Stimulated activated memory B cell treated with anti-CD40 and anti-IgM and Interleukin-4, amounts not matched to agents 10 μg/mL and 1 μg/mL and 100 μg/mL, for 72 hours (primary cell): ENCODE data around the gene ZC3H13.

ENCODE experiments used
- ATAC-seq: fragments of 150-1000 bp; cut with Tn5 transposase; 2 replicates; pipeline ENCODE4 v1.10.0; 2021
- H3K27ac Mint-ChIP-seq: one replicate; pipeline ENCODE4 v1.8.0; 2022; ENCODE audit warnings: mild to moderate bottlenecking, mixed read lengths
- H3K27me3 Mint-ChIP-seq: one replicate; pipeline ENCODE4 v1.8.0; 2022; ENCODE audit warnings: mixed read lengths
- H3K36me3 Mint-ChIP-seq: one replicate; pipeline ENCODE4 v1.8.0; 2022; ENCODE audit warnings: mixed read lengths
- H3K4me1 Mint-ChIP-seq: one replicate; pipeline ENCODE4 v1.8.0; 2022; ENCODE audit warnings: mixed read lengths
- H3K4me3 Mint-ChIP-seq: one replicate; pipeline ENCODE4 v1.8.0; 2022; ENCODE audit warnings: mild to moderate bottlenecking, moderate library complexity, mixed read lengths
- H3K9me3 Mint-ChIP-seq: one replicate; pipeline ENCODE4 v1.8.0; 2022; ENCODE audit warnings: mixed read lengths

ZC3H13 gene

DNA sequence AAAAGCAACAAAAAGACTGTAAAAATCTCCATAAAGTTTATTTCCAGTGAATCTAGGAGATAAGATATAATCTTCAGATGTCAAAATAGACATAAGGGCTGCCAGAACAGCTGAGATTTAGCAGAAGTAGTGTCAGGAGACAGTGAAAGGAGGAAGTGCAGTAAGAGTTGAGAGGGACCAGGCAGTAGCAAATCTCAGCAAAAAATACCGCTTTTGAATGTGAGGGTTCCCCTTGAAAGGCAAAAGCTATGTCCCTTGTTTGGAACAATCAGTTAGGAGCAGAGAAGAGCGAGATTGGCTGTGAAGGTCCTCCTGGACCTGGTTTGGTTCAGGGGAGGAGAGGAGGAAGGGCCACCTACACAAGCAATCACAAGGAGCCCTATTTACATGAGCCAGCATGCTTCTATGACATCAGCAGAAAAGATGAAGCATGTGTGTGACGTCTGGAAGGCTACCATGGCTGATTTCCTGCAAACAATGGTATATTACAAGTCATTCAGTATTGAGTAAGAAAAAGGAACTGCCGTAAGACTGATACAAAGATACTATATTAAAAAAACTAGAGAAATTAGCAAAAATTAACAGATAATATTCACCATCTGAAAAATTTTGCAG, 102.1 kb downstream of the ZC3H13 start:
- Mint-ChIP-seq H3K4me3 (no peak overlapping the region), H3K36me3 (peaks cover 9% of the 10 kb centered on the region), H3K27me3 (no peaks in the 10 kb centered on the region), H3K4me1 (no peaks in the 10 kb centered on the region), H3K27ac (no peak overlapping the region), H3K9me3 (no peaks in the 10 kb centered on the region)
- no peak for ATAC-seq

DNA sequence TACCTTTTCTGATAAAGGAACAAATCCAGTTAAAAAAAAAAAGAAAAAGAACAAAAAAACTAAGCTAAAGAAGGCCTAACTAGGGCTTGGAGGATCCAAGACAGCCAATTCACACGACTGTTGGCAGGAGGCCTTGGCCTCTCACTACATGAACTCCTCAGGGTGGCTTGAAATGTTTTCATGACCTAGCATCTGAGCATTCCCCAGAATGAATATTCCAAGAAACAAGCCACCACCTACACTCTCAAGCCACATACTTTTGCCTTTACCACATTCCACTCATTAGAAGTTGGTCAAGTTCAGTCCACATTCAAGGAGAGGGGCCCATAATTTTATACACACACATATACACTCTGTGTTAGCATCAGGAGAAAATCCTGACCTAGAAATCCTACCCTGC, 103.4 kb downstream of the ZC3H13 start:
- H3K36me3 Mint-ChIP-seq: peaks cover 5% of the 10 kb centered on the region
- H3K4me3 Mint-ChIP-seq: no peak overlapping the region
- ATAC-seq: no peak
- no peaks in the 10 kb centered on the region for H3K9me3 Mint-ChIP-seq
- H3K4me1 Mint-ChIP-seq: no peaks in the 10 kb centered on the region
- H3K27me3 Mint-ChIP-seq: no peaks in the 10 kb centered on the region
- H3K27ac Mint-ChIP-seq: no peak overlapping the region

DNA sequence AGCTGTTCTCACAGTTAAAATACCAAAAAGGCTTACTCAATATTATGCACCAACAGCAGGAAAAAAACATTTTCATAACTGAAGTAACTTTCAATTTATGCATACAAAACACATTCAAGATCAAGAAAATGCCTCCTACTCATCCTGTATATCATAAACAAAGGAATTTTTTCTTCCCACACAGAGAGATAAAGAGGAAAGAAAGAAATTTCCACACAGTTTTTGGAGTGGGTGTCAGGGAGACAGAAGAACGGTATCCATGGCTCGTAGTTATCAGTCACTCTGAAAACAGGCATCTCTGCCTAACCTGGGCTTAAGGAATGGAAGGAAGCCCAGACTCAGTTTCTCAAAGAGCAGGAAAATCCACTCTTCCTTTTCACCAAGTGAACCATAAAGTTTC, 108.6 kb downstream of the ZC3H13 start:
- ATAC-seq: no peak
- no peak overlapping the region for H3K27ac Mint-ChIP-seq
- H3K4me1 Mint-ChIP-seq: no peaks in the 10 kb centered on the region
- no peaks in the 10 kb centered on the region for H3K36me3 Mint-ChIP-seq
- no peak overlapping the region for H3K4me3 Mint-ChIP-seq
- peaks cover 9% of the 10 kb centered on the region for H3K27me3 Mint-ChIP-seq
- no peaks in the 10 kb centered on the region for H3K9me3 Mint-ChIP-seq

DNA sequence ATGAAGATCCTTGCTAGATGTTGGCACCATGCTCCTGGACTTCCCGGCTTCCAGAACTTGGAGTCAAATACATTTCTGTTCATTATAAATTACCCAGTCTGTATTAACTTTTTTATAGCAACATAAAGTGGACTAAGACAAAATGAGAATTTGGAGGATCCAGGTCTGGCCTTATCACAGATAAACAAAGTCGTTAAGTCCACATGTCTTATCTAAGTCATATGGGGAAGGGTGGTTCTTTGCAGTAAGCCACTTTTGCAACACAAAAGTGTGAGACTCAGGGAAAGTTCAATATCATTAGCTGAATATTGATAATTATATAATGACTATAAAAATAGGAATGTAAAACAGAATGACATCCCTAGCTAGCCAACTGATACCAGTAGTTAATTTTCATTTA, 109.4 kb downstream of the ZC3H13 start:
- Mint-ChIP-seq H3K9me3 (peaks cover 3% of the 10 kb centered on the region), H3K4me1 (no peaks in the 10 kb centered on the region), H3K36me3 (no peaks in the 10 kb centered on the region), H3K27me3 (peaks cover 9% of the 10 kb centered on the region), H3K27ac (no peak overlapping the region), H3K4me3 (no peak overlapping the region)
- ATAC-seq: no peak

DNA sequence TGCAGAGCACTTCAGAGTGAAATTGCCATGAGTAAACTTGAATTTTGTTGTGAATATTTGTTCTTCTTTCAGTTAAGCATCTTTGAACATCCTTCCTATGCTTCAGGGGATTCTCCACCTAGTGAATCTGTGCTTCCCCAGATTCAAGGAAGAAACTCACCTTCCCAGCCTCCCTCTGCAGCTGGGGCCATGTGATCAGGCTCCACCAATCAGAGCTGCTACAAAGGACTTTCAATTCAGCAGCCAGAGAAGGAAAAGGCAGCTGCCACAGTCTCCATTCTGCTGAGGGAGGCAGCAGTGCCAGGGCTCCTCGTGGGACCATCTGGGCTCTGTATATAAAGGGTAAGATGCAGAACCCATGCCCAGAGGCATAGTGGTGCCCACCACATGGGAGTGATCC, 111.3 kb downstream of the ZC3H13 start:
- no peaks in the 10 kb centered on the region for H3K36me3 Mint-ChIP-seq
- H3K9me3 Mint-ChIP-seq: peaks cover 3% of the 10 kb centered on the region
- H3K27ac Mint-ChIP-seq: no peak overlapping the region
- ATAC-seq: no peak
- H3K27me3 Mint-ChIP-seq: peaks cover 9% of the 10 kb centered on the region
- H3K4me3 Mint-ChIP-seq: no peak overlapping the region
- no peaks in the 10 kb centered on the region for H3K4me1 Mint-ChIP-seq

DNA sequence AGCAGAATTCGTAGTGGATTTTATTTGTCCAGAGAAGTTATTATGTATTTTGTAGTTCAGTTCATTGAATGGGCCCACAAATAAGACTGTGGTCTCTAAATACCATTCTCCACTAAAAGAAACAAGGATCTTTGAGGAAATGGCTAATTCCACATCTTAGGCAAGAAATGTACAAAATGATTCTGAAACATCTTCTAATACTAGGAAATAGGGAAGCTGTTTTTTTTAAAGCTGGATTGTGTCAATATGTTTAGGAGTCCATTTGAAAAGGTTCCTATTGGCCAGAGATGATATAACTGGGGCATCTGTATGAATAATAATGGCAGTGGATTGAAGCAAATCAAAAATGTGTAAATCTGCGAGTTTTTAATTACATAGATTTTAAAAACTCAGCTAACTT, 112.5 kb downstream of the ZC3H13 start:
- H3K4me3 Mint-ChIP-seq: no peak overlapping the region
- no peak overlapping the region for H3K27ac Mint-ChIP-seq
- peaks cover 3% of the 10 kb centered on the region for H3K9me3 Mint-ChIP-seq
- H3K27me3 Mint-ChIP-seq: peaks cover 9% of the 10 kb centered on the region
- no peaks in the 10 kb centered on the region for H3K4me1 Mint-ChIP-seq
- no peak for ATAC-seq
- H3K36me3 Mint-ChIP-seq: no peaks in the 10 kb centered on the region

DNA sequence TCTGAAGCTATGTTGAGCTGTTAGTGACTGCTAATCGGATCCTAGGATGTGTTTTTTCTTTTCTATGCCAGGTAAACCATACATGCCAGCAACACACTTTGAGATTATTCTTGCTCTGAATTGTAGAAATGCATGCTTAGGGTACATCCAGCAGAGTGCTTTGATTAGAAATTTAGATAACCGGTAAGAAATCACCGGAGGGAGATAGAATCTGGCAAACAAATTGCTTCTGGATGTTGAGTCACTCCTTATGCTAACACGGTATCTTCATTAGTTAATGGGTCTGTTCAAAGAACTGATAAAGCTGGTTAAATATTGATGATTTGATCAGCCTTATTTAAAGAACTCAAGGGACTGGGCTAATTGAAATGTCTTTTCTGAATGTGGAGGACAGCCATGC, 115.9 kb downstream of the ZC3H13 start:
- no peaks in the 10 kb centered on the region for H3K36me3 Mint-ChIP-seq
- H3K4me1 Mint-ChIP-seq: no peaks in the 10 kb centered on the region
- no peak for ATAC-seq
- no peak overlapping the region for H3K27ac Mint-ChIP-seq
- H3K9me3 Mint-ChIP-seq: peaks cover 3% of the 10 kb centered on the region
- H3K27me3 Mint-ChIP-seq: peaks cover 25% of the 10 kb centered on the region
- no peak overlapping the region for H3K4me3 Mint-ChIP-seq

DNA sequence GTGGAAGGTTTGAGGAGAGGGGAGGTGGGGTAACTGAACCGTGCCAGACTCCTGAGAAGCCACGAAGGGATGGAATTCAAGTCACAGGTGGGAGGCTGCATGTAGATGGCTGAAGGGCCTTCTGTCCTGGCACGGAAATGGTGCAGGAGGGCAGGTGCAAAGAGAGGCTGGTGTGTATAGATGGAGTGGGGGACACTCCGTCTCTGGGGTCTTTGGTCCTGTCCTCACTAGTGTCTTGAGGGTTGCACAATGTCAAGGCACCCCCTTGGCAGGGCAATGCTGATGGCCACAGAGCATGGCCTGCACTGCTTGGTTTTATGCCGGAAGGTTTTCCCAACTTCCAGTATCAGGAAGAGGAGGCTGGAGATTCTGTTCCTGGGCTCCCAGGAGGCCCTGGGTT, 118.3 kb downstream of the ZC3H13 start:
- Mint-ChIP-seq H3K27me3 (peaks cover 25% of the 10 kb centered on the region), H3K4me3 (no peak overlapping the region), H3K9me3 (peaks cover 3% of the 10 kb centered on the region), H3K27ac (no peak overlapping the region), H3K4me1 (no peaks in the 10 kb centered on the region), H3K36me3 (no peaks in the 10 kb centered on the region)
- ATAC-seq: no peak

DNA sequence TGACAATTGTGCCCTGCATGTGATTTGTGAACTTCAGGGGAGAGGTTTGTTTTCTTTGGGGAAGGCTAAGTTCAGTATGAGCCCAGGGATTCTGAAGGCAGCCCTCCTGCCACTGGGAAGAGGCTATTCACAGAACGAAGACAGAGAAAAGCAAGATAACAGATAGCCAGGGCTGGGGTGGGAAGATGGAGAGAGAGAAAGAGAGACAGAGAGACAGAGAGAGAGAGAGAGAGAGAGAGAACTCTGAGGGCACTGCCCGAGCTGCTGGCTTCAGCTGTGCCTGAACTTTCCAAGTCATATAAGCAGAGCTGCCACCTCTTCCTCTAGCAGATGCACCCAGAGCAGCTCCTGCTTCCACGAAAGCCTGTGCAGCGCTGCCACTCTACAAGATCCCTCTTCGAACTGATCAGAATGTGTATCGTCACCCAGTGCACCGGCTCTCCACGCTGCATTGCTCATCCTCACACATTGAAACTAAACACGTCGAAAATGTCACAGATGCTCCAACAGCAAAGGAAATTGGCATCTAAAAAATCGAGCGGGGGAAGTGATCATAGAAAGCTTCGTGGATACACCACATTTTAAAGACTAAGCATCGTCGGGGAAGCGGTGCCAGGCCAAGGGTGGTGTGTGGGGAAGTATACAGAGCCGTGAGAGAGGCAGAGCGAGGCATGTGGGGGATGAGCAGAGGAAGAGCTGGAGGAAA, 119.2 kb downstream of the ZC3H13 start:
- peaks cover under 1% of the 10 kb centered on the region for H3K9me3 Mint-ChIP-seq
- no peak overlapping the region for H3K4me3 Mint-ChIP-seq
- H3K27ac Mint-ChIP-seq: no peak overlapping the region
- no peaks in the 10 kb centered on the region for H3K36me3 Mint-ChIP-seq
- no peaks in the 10 kb centered on the region for H3K4me1 Mint-ChIP-seq
- no peak for ATAC-seq
- H3K27me3 Mint-ChIP-seq: peaks cover 25% of the 10 kb centered on the region

DNA sequence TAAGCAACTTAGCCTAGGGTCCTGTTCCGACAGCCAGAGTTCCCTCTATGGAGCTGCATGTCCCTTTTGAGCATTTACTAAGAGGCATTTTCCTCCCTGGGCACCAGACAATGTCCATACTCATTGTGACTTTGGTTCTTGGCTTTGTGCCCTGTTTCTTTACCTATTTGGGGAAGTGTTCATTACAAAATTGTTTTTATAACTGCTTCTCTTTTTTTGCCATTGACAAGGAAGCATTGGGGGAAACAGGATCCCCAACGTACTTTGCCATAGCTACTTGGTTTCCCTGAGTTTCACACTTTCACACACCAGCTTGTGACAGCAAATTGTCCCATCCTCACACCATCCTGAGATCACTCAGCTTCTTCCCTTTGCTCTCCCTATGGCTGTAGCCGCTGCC, 119.9 kb downstream of the ZC3H13 start:
- Mint-ChIP-seq H3K36me3 (no peaks in the 10 kb centered on the region), H3K27ac (no peak overlapping the region), H3K4me1 (no peaks in the 10 kb centered on the region), H3K4me3 (no peak overlapping the region), H3K27me3 (peaks cover 25% of the 10 kb centered on the region), H3K9me3 (no peaks in the 10 kb centered on the region)
- no peak for ATAC-seq

DNA sequence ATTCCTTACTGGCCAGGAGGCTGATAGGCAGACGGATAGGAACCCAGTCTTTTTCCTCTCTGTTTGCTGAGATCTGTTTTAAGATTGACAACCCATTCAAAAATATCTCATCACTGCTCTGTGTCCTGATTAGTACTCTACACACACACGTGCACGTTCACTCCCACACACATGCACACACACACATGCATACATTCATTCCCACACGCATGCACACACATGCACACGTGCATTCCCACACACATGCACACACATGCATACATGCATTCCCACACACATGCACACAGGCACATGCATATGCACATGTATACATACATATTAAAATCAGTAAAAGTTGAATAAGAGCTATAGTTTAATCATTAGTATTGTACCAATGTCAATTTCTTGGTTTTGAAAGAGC, 120.4 kb downstream of the ZC3H13 start:
- H3K4me3 Mint-ChIP-seq: no peak overlapping the region
- no peaks in the 10 kb centered on the region for H3K9me3 Mint-ChIP-seq
- H3K36me3 Mint-ChIP-seq: no peaks in the 10 kb centered on the region
- ATAC-seq: no peak
- H3K4me1 Mint-ChIP-seq: no peaks in the 10 kb centered on the region
- H3K27ac Mint-ChIP-seq: no peak overlapping the region
- peaks cover 25% of the 10 kb centered on the region for H3K27me3 Mint-ChIP-seq

DNA sequence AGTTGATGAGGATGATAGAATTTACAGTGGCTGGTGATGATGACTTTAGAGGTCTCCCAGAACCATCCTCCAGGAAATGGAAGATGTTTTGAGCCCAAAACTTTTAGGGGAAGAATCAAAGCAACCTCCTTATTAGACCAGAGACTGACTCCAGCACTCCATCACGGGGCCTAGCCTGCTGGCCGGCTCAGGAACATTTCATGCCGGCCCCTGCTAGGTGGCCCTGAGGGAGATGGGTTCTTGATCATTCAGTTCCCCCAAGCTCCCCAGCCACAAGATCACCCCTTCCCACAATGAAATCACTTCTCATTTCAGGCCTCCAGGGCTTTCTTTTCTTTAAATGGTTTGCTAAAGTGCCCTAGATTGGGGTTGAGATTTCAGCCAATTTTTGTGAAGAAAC, 121.3 kb downstream of the ZC3H13 start:
- Mint-ChIP-seq H3K9me3 (no peaks in the 10 kb centered on the region), H3K4me3 (no peak overlapping the region), H3K27ac (no peak overlapping the region), H3K36me3 (no peaks in the 10 kb centered on the region), H3K4me1 (no peaks in the 10 kb centered on the region), H3K27me3 (peaks cover 25% of the 10 kb centered on the region)
- ATAC-seq: no peak

DNA sequence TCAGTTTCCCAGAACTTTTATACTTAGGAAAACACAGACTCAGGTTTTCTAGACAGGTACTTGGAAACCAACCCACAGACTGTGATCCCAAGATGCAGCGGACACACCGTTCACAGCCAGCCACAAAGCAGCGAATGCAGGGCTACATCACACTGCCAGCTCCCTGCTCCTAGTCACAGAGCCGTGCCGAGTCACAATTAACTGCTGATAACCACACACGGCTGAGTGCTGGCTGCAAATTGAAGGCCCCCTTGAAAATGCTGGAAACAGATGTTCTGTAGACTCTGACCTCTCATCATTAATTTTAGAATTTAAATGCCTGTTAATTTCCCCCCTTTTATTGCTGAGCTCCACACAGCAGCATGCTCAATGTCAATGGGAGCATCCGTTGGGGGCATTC, 122.4 kb downstream of the ZC3H13 start:
- no peak overlapping the region for H3K4me3 Mint-ChIP-seq
- H3K4me1 Mint-ChIP-seq: no peaks in the 10 kb centered on the region
- H3K36me3 Mint-ChIP-seq: no peaks in the 10 kb centered on the region
- no peaks in the 10 kb centered on the region for H3K9me3 Mint-ChIP-seq
- H3K27ac Mint-ChIP-seq: no peak overlapping the region
- no peak for ATAC-seq
- H3K27me3 Mint-ChIP-seq: peaks cover 28% of the 10 kb centered on the region

DNA sequence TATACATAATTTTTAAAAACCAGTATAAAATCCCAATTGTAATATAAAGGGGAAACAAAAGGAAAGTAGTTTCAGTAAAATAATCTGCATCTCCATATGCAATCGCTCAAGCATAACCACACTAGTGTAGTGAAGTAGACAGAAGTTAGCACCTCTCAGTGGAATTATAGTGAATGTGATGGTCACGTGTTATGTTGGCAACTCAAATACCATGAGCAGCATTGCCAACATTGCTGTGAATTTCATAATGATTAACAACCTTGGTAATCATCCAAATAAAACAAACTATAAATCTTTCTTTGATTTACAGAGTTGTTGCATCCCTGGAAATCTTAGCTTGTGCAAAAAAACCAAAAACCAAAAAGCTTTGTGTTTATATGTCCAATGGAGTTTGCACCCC, 123.7 kb downstream of the ZC3H13 start:
- H3K4me3 Mint-ChIP-seq: no peak overlapping the region
- H3K27ac Mint-ChIP-seq: no peak overlapping the region
- H3K4me1 Mint-ChIP-seq: no peaks in the 10 kb centered on the region
- H3K27me3 Mint-ChIP-seq: peaks cover 29% of the 10 kb centered on the region
- no peak for ATAC-seq
- H3K9me3 Mint-ChIP-seq: no peaks in the 10 kb centered on the region
- no peaks in the 10 kb centered on the region for H3K36me3 Mint-ChIP-seq

DNA sequence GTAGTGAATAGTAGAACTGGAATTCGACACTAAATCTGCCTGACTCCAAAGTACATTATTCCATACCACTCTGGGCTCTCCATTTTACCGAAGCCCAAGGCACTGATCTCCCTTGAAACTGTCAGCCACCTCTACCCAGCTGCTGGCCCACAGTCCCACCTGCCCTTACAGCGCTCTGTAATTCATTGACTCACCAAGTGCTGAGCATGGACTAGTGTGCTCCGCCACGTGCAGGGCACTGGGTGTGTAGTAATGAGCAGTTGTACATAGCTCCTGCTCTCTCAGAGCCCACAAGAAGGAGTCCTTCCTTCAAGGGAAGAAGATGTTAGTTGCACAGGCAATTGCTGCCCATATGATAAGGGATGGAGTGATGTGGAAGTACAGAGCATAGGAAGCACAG, 124.4 kb downstream of the ZC3H13 start:
- Mint-ChIP-seq H3K4me1 (no peaks in the 10 kb centered on the region), H3K4me3 (no peak overlapping the region), H3K27me3 (peaks cover 22% of the 10 kb centered on the region), H3K27ac (no peak overlapping the region), H3K36me3 (no peaks in the 10 kb centered on the region), H3K9me3 (no peaks in the 10 kb centered on the region)
- no peak for ATAC-seq

DNA sequence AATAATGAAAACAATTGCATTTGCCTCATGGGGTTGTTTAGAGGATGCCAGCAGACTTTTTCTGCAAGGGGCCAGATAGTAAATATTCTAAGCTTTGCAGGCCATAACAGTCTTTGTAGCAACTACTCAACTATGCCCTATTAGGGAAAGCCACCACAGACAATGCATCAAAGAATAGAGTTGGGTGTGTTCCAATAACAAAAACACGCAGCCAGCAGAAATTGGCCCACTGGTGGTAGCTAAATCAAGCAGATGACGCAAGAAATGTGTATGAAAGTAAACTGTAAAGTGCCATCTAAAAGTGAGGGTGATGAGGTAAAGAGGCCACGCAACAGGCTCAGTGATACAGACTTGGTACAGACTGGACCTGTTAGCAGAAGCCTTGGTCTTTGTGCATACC, 125.8 kb downstream of the ZC3H13 start:
- Mint-ChIP-seq H3K27me3 (peaks cover 13% of the 10 kb centered on the region), H3K9me3 (no peaks in the 10 kb centered on the region), H3K4me3 (no peak overlapping the region), H3K36me3 (no peaks in the 10 kb centered on the region), H3K4me1 (no peaks in the 10 kb centered on the region), H3K27ac (no peak overlapping the region)
- no peak for ATAC-seq
